Activated T-helper 2 cell treated with anti-CD3 and anti-CD28 coated beads, Interferon-gamma antibody, Interleukin-2, Interleukin-4, amounts not matched to agents 10 μg/mL and 5 μg/mL and 100 μg/mL, durations not matched to agents 14 hours and 24 hours and 36 hours (primary cell): ENCODE data around the gene MON1B. TPM values are rescaled to one million over a fixed set of nuclear protein-coding genes. Genes with fewer than 3 reads are reported as not detected.
A peak's percentile ranks its signal among the peaks of the same experiment; 100 is the strongest.
"Not testable (repeated sequence)": the region's sequence is repeated elsewhere in the genome, so short reads cannot be mapped to it uniquely, and the experiment has no call there.

Source experiments
- DNase-seq: peaks from one replicate; pipeline ENCODE4 v3.0.0; 2021; ENCODE audit warnings: low spot score
- H3K27ac Mint-ChIP-seq: one replicate; pipeline ENCODE4 v1.8.0; 2021; ENCODE audit warnings: mixed read lengths
- H3K27me3 Mint-ChIP-seq: one replicate; pipeline ENCODE4 v1.8.0; 2021; ENCODE audit warnings: low read depth, mixed read lengths
- H3K36me3 Mint-ChIP-seq: one replicate; pipeline ENCODE4 v1.8.0; 2021; ENCODE audit warnings: low read depth, mixed read lengths
- H3K4me1 Mint-ChIP-seq: one replicate; pipeline ENCODE4 v1.8.0; 2021; ENCODE audit warnings: low read depth, mixed read lengths
- H3K4me3 Mint-ChIP-seq: one replicate; pipeline ENCODE4 v1.8.0; 2021; ENCODE audit warnings: low read depth, mild to moderate bottlenecking, moderate library complexity, mixed read lengths
- H3K9me3 Mint-ChIP-seq: one replicate; pipeline ENCODE4 v1.8.0; 2021; ENCODE audit warnings: mixed read lengths
- intact Hi-C: fragments of 100-400 bp; cut with micrococcal nuclease; formaldehyde crosslinking; loops from one replicate; pipeline ENCODE4 v1.15.1; 2023
- total RNA-seq: library from RNA; stranded (reverse); gene quantifications from 2 replicates; pipeline ENCODE4 v1.2.3, GENCODE V29; 2022

The MON1B gene
- total RNA-seq: 69.2 and 69.6 TPM in 2 replicates

GRCh38 chr16:77190478-77191258 is at the start of gene MON1B:
TSS of gene MON1B (plus strand) at chr16:77191190. CDS start at chr16:77191486, 296 bp downstream.
- Mint-ChIP-seq H3K27ac (peak within 1 kb of the TSS; percentile 100), H3K4me1 (peaks cover 28% of the 10 kb centered on the region), H3K4me3 (peak within 1 kb of the TSS; percentile 97), H3K27me3 (peaks cover 3% of the 10 kb centered on the region), H3K36me3 (peaks cover 40% of the 10 kb centered on the region), H3K9me3 (no peaks in the 10 kb centered on the region)
- DNase-seq: peak; percentile 94
- intact Hi-C loops: loop anchor here (1.0 to 5.0 kb wide), 4 partner anchors 23 to 1543 kb away; partner anchors contain the start of genes KARS1, NUDT7 and TERF2IP

- no peaks in the 10 kb centered on the region for H3K36me3 Mint-ChIP-seq
- no peak overlapping the region for H3K27ac Mint-ChIP-seq
- H3K4me3 Mint-ChIP-seq: no peak overlapping the region
- H3K9me3 Mint-ChIP-seq: no peaks in the 10 kb centered on the region
- no peaks in the 10 kb centered on the region for H3K4me1 Mint-ChIP-seq
- no peak for DNase-seq
- intact Hi-C loops: no loop called here
- no peaks in the 10 kb centered on the region for H3K27me3 Mint-ChIP-seq
Observed at GRCh38 chr16:77143364-77143763, 47.6 kb upstream of the MON1B start.

GRCh38 chr16:77148121-77148520 is 42.9 kb upstream of the MON1B start:
- H3K36me3 Mint-ChIP-seq: no peaks in the 10 kb centered on the region
- intact Hi-C loops: no loop called here

GRCh38 chr16:77157346-77158058 is 33.5 kb upstream of the MON1B start:
- H3K4me1 Mint-ChIP-seq: no peaks in the 10 kb centered on the region
- H3K27me3 Mint-ChIP-seq: no peaks in the 10 kb centered on the region
- no peaks in the 10 kb centered on the region for H3K9me3 Mint-ChIP-seq
- intact Hi-C loops: no loop called here
- no peak overlapping the region for H3K27ac Mint-ChIP-seq
- no peaks in the 10 kb centered on the region for H3K36me3 Mint-ChIP-seq
- no peak for DNase-seq
- H3K4me3 Mint-ChIP-seq: no peak overlapping the region

More at GRCh38 chr16:77148121-77148520, 42.9 kb upstream of the MON1B start:
- H3K27me3 Mint-ChIP-seq: no peaks in the 10 kb centered on the region
- no peak overlapping the region for H3K27ac Mint-ChIP-seq
- H3K4me3 Mint-ChIP-seq: no peak overlapping the region
- no peak for DNase-seq
- no peaks in the 10 kb centered on the region for H3K9me3 Mint-ChIP-seq
- H3K4me1 Mint-ChIP-seq: no peaks in the 10 kb centered on the region

GRCh38 chr16:77158293-77158692 is 32.7 kb upstream of the MON1B start:
- Mint-ChIP-seq H3K36me3 (no peaks in the 10 kb centered on the region), H3K4me1 (no peaks in the 10 kb centered on the region), H3K27ac (no peak overlapping the region), H3K4me3 (no peak overlapping the region), H3K9me3 (no peaks in the 10 kb centered on the region), H3K27me3 (peaks cover 2% of the 10 kb centered on the region)
- DNase-seq: no peak
- intact Hi-C loops: no loop called here

- Mint-ChIP-seq H3K27me3 (peaks cover 6% of the 10 kb centered on the region), H3K36me3 (no peaks in the 10 kb centered on the region), H3K27ac (no peak overlapping the region), H3K4me3 (no peak overlapping the region), H3K4me1 (no peaks in the 10 kb centered on the region), H3K9me3 (no peaks in the 10 kb centered on the region)
- intact Hi-C loops: no loop called here
- no peak for DNase-seq
Observed at GRCh38 chr16:77165006-77165405, 26.0 kb upstream of the MON1B start.

- intact Hi-C loops, H3K36me3 Mint-ChIP-seq, H3K9me3 Mint-ChIP-seq, DNase-seq, H3K4me3 Mint-ChIP-seq, H3K27ac Mint-ChIP-seq, H3K4me1 Mint-ChIP-seq, H3K27me3 Mint-ChIP-seq: not testable (repeated sequence)
Observed at GRCh38 chr16:77165536-77166236, 25.3 kb upstream of the MON1B start.

- intact Hi-C loops: no loop called here
- H3K4me3 Mint-ChIP-seq: no peak overlapping the region
- DNase-seq: no peak
- no peaks in the 10 kb centered on the region for H3K36me3 Mint-ChIP-seq
- no peaks in the 10 kb centered on the region for H3K4me1 Mint-ChIP-seq
- H3K9me3 Mint-ChIP-seq: no peaks in the 10 kb centered on the region
- peaks cover 6% of the 10 kb centered on the region for H3K27me3 Mint-ChIP-seq
- no peak overlapping the region for H3K27ac Mint-ChIP-seq
Observed at GRCh38 chr16:77166726-77167125, 24.3 kb upstream of the MON1B start.

- peaks cover 4% of the 10 kb centered on the region for H3K27me3 Mint-ChIP-seq
- no peaks in the 10 kb centered on the region for H3K36me3 Mint-ChIP-seq
- no peak for DNase-seq
- no peaks in the 10 kb centered on the region for H3K4me1 Mint-ChIP-seq
- no peak overlapping the region for H3K4me3 Mint-ChIP-seq
- H3K9me3 Mint-ChIP-seq: no peaks in the 10 kb centered on the region
- no peak overlapping the region for H3K27ac Mint-ChIP-seq
- intact Hi-C loops: no loop called here
Observed at GRCh38 chr16:77168901-77169300, 22.1 kb upstream of the MON1B start.

GRCh38 chr16:77169650-77170236 is 21.2 kb upstream of the MON1B start:
- H3K36me3 Mint-ChIP-seq: no peaks in the 10 kb centered on the region
- intact Hi-C loops: no loop called here
- no peak overlapping the region for H3K27ac Mint-ChIP-seq
- no peaks in the 10 kb centered on the region for H3K9me3 Mint-ChIP-seq
- DNase-seq: peak; percentile 15
- H3K27me3 Mint-ChIP-seq: peaks cover 4% of the 10 kb centered on the region
- no peak overlapping the region for H3K4me3 Mint-ChIP-seq
- no peaks in the 10 kb centered on the region for H3K4me1 Mint-ChIP-seq

- H3K4me3 Mint-ChIP-seq: no peak overlapping the region
- intact Hi-C loops: loop anchor here (1.0 kb wide), 1 partner anchor 1382 kb away; no protein-coding TSS in a partner anchor
- H3K9me3 Mint-ChIP-seq: no peaks in the 10 kb centered on the region
- H3K27me3 Mint-ChIP-seq: peaks cover 4% of the 10 kb centered on the region
- DNase-seq: no peak
- H3K36me3 Mint-ChIP-seq: no peaks in the 10 kb centered on the region
- no peaks in the 10 kb centered on the region for H3K4me1 Mint-ChIP-seq
- no peak overlapping the region for H3K27ac Mint-ChIP-seq
Observed at GRCh38 chr16:77170805-77171204, 20.2 kb upstream of the MON1B start.

GRCh38 chr16:77171745-77172635 is 19.0 kb upstream of the MON1B start:
- intact Hi-C loops: loop anchor here (1.0 kb wide), 1 partner anchor 1383 kb away; no protein-coding TSS in a partner anchor
- no peaks in the 10 kb centered on the region for H3K36me3 Mint-ChIP-seq
- no peaks in the 10 kb centered on the region for H3K4me1 Mint-ChIP-seq
- DNase-seq: no peak
- no peaks in the 10 kb centered on the region for H3K9me3 Mint-ChIP-seq
- peaks cover 9% of the 10 kb centered on the region for H3K27me3 Mint-ChIP-seq
- no peak overlapping the region for H3K27ac Mint-ChIP-seq
- H3K4me3 Mint-ChIP-seq: no peak overlapping the region
